ENCODE results near the gene ZBTB26.
A peak's percentile ranks its signal among the peaks of the same experiment; 100 is the strongest.
"Not testable (repeated sequence)": the region's sequence is repeated elsewhere in the genome, so short reads cannot be mapped to it uniquely, and the experiment has no call there.

The ZBTB26 gene

GRCh38 chr9:122923947-122924346, 7.4 kb downstream of the ZBTB26 start:
- DNase-seq = no peak

GRCh38 chr9:122922713-122923112, 8.6 kb downstream of the ZBTB26 start:
- no peak for DNase-seq

GRCh38 chr9:122918310-122918709, 13.0 kb downstream of the ZBTB26 start:
- DNase-seq = no peak

GRCh38 chr9:122912964-122913673, 18.2 kb downstream of the ZBTB26 start, which contains the start of gene ZBTB6:
ZBTB6 (minus strand) TSS chr9:122913323; CDS start chr9:122912072, 1,251 bp downstream.
- DNase-seq = peak; percentile 74

- no peak for DNase-seq
Measured at GRCh38 chr9:122912671-122912963, 18.7 kb downstream of the ZBTB26 start.

- DNase-seq = not testable (repeated sequence)
Measured at GRCh38 chr9:122906122-122906521, 25.2 kb downstream of the ZBTB26 start.

- peak; percentile 99 for DNase-seq
Measured at GRCh38 chr9:122904823-122905710, 26.2 kb downstream of the ZBTB26 start, which contains the start of gene RC3H2. RC3H2 (minus strand) TSS chr9:122905359; CDS start chr9:122897509, 7,850 bp downstream.

- peak; percentile 7 for DNase-seq
Measured at GRCh38 chr9:122904466-122904822, 26.9 kb downstream of the ZBTB26 start.

GRCh38 chr9:122900791-122901190, 30.5 kb downstream of the ZBTB26 start:
- DNase-seq = no peak

- DNase-seq = no peak
Measured at GRCh38 chr9:122897969-122898368, 33.3 kb downstream of the ZBTB26 start.

GRCh38 chr9:122888480-122888879, 42.8 kb downstream of the ZBTB26 start:
- DNase-seq = no peak

- no peak for DNase-seq
Measured at GRCh38 chr9:122883125-122883524, 48.2 kb downstream of the ZBTB26 start.

- DNase-seq = no peak
Measured at GRCh38 chr9:122879443-122879842, 51.9 kb downstream of the ZBTB26 start.

- DNase-seq = no peak
Measured at GRCh38 chr9:122875523-122875922, 55.8 kb downstream of the ZBTB26 start.

GRCh38 chr9:122867276-122867675, 64.0 kb downstream of the ZBTB26 start:
- DNase-seq = not testable (repeated sequence)

GRCh38 chr9:122866079-122866478, 65.2 kb downstream of the ZBTB26 start:
- no peak for DNase-seq

Measured in CD4-positive, alpha-beta T cell treated with Interferon gamma for 1 hour (primary cell).